Mesothelial cell of epicardium (in vitro differentiated cells): ENCODE data around the gene MT1M. TPM values are rescaled to one million over a fixed set of nuclear protein-coding genes. Genes with fewer than 3 reads are reported as not detected.

Source experiments
- DNase-seq, 2 experiments: peaks; one replicate each; pipeline ENCODE4 v3.0.0; 2021; ENCODE audit warnings: low spot score in 2 of 2; ENCODE audit not compliant: unreplicated experiment in 2 of 2
- H3K27ac Mint-ChIP-seq: 2 replicates; pipeline ENCODE4 v1.8.0; 2021; ENCODE audit warnings: mixed read lengths
- H3K27me3 Mint-ChIP-seq: 2 replicates; pipeline ENCODE4 v1.8.0; 2021; ENCODE audit warnings: low read depth, mixed read lengths
- H3K36me3 Mint-ChIP-seq: 2 replicates; pipeline ENCODE4 v1.8.0; 2021; ENCODE audit warnings: mixed read lengths
- H3K4me1 Mint-ChIP-seq: 2 replicates; pipeline ENCODE4 v1.8.0; 2021; ENCODE audit warnings: mixed read lengths
- H3K4me3 Mint-ChIP-seq: 2 replicates; pipeline ENCODE4 v1.8.0; 2021; ENCODE audit warnings: mild to moderate bottlenecking, moderate library complexity, mixed read lengths
- H3K9me3 Mint-ChIP-seq: 2 replicates; pipeline ENCODE4 v1.8.0; 2021; ENCODE audit warnings: mixed read lengths
- CTCF ChIP-seq: fragments of 200-600 bp; sonication (generic); IDR thresholded peaks from one replicate; pipeline ENCODE4 v1.5.0; 2021; ENCODE audit warnings: antibody characterized with exemption; ENCODE audit not compliant: unreplicated experiment
- total RNA-seq: library from RNA; stranded (reverse); gene quantifications from 3 replicates; pipeline ENCODE4 v1.2.1, GENCODE V29; 2021

The MT1M gene
- total RNA-seq, 1 donor from 2014 or later: not detected

- Mint-ChIP-seq H3K4me1 (peaks cover 6% of the 10 kb centered on the region), H3K9me3 (no peaks in the 10 kb centered on the region), H3K27ac (no peak overlapping the region), H3K36me3 (no peaks in the 10 kb centered on the region), H3K27me3 (peaks cover 100% of the 10 kb centered on the region), H3K4me3 (peak overlapping the region; percentile 20)
- no peak for TF ChIP-seq CTCF
- DNase-seq: no peak
Measured at GRCh38 chr16:56643080-56643778, 10.8 kb downstream of the MT1M start.

- peaks cover 100% of the 10 kb centered on the region for H3K27me3 Mint-ChIP-seq
- no peaks in the 10 kb centered on the region for H3K9me3 Mint-ChIP-seq
- H3K4me1 Mint-ChIP-seq: peaks cover 4% of the 10 kb centered on the region
- DNase-seq: no peak
- H3K36me3 Mint-ChIP-seq: no peaks in the 10 kb centered on the region
- H3K4me3 Mint-ChIP-seq: peak overlapping the region; percentile 20
- no peak overlapping the region for H3K27ac Mint-ChIP-seq
- no peak for TF ChIP-seq CTCF
Measured at GRCh38 chr16:56643833-56644232, 11.4 kb downstream of the MT1M start.

- H3K27ac Mint-ChIP-seq: no peak overlapping the region
- DNase-seq: no peak
- H3K27me3 Mint-ChIP-seq: peaks cover 100% of the 10 kb centered on the region
- H3K36me3 Mint-ChIP-seq: no peaks in the 10 kb centered on the region
- peaks cover 4% of the 10 kb centered on the region for H3K4me1 Mint-ChIP-seq
- no peaks in the 10 kb centered on the region for H3K9me3 Mint-ChIP-seq
- no peak overlapping the region for H3K4me3 Mint-ChIP-seq
- no peak for TF ChIP-seq CTCF
Measured at GRCh38 chr16:56645311-56645710, 12.9 kb downstream of the MT1M start.

- no peaks in the 10 kb centered on the region for H3K36me3 Mint-ChIP-seq
- DNase-seq: no peak
- no peaks in the 10 kb centered on the region for H3K9me3 Mint-ChIP-seq
- H3K4me3 Mint-ChIP-seq: no peak overlapping the region
- peaks cover 4% of the 10 kb centered on the region for H3K4me1 Mint-ChIP-seq
- H3K27me3 Mint-ChIP-seq: peaks cover 100% of the 10 kb centered on the region
- no peak overlapping the region for H3K27ac Mint-ChIP-seq
- no peak for TF ChIP-seq CTCF
Measured at GRCh38 chr16:56645838-56646237, 13.4 kb downstream of the MT1M start.

- H3K27ac Mint-ChIP-seq: no peak overlapping the region
- no peaks in the 10 kb centered on the region for H3K36me3 Mint-ChIP-seq
- peaks cover 100% of the 10 kb centered on the region for H3K27me3 Mint-ChIP-seq
- no peak overlapping the region for H3K4me3 Mint-ChIP-seq
- DNase-seq: no peak
- no peak for TF ChIP-seq CTCF
- H3K9me3 Mint-ChIP-seq: no peaks in the 10 kb centered on the region
- H3K4me1 Mint-ChIP-seq: peaks cover 4% of the 10 kb centered on the region
Measured at GRCh38 chr16:56647641-56648431, 15.4 kb downstream of the MT1M start.
